Fibroblast of lung (primary cell): Measurements from ENCODE around the gene ZNF296. TPM values are rescaled to one million over a fixed set of nuclear protein-coding genes. Genes with fewer than 3 reads are reported as not detected.

Source experiments
- DNase-seq, 2 donors: peaks; one replicate each; pipeline versions ENCODE4 v3.0.0 to v3.0.0-alpha.2; 2010; ENCODE audit warnings: low read depth in 2 of 2
- H2AFZ ChIP-seq: 2 replicates; pipeline ENCODE4 v1.5.1; 2012; ENCODE audit warnings: low read length, control low read depth, inconsistent platforms
- H3K27ac ChIP-seq: 2 replicates; pipeline ENCODE4 v1.5.1; 2011; ENCODE audit warnings: low read length, control low read depth; ENCODE audit not compliant: insufficient read depth
- H3K27me3 ChIP-seq: 2 replicates; pipeline ENCODE4 v1.5.1; 2011; ENCODE audit warnings: mild to moderate bottlenecking, low read length; ENCODE audit not compliant: control insufficient read depth, insufficient read depth
- H3K36me3 ChIP-seq: 2 replicates; pipeline ENCODE4 v1.5.1; 2011; ENCODE audit warnings: low read length; ENCODE audit not compliant: control insufficient read depth, insufficient read depth
- H3K4me1 ChIP-seq: 2 replicates; pipeline ENCODE4 v1.5.1; 2011; ENCODE audit warnings: low read length; ENCODE audit not compliant: control insufficient read depth, insufficient read depth; ENCODE audit errors: extremely low read depth
- H3K4me2 ChIP-seq: 2 replicates; pipeline ENCODE4 v1.5.1; 2011; ENCODE audit warnings: low read length, control low read depth; ENCODE audit not compliant: insufficient read depth; ENCODE audit errors: extremely low read depth
- H3K4me3 ChIP-seq, 4 experiments: fragments of 200-600 bp in 1 of 4; sonication (generic) in 1 of 4; replicated peaks in 1 of 4; 2 replicates each; pipeline ENCODE4 v1.5.1; 2011 to 2016; ENCODE audit warnings: low read length in 4 of 4, low read depth in 3 of 4, mild to moderate bottlenecking in 3 of 4, control low read depth in 2 of 4, inconsistent platforms in 1 of 4, mixed read lengths in 1 of 4; ENCODE audit not compliant: insufficient read depth in 1 of 4; ENCODE audit errors: control extremely low read depth in 1 of 4
- H3K79me2 ChIP-seq: 2 replicates; pipeline ENCODE4 v1.5.1; 2012; ENCODE audit warnings: mild to moderate bottlenecking, low read length, inconsistent platforms; ENCODE audit not compliant: control insufficient read depth, insufficient read depth
- H3K9ac ChIP-seq: 2 replicates; pipeline ENCODE4 v1.5.1; 2011; ENCODE audit warnings: mild to moderate bottlenecking, low read length, control low read depth; ENCODE audit not compliant: insufficient read depth
- H3K9me3 ChIP-seq: 2 replicates; pipeline ENCODE4 v1.5.1; 2012; ENCODE audit warnings: low read depth, low read length; ENCODE audit not compliant: control insufficient read depth, insufficient read depth
- H4K20me1 ChIP-seq: 2 replicates; pipeline ENCODE4 v1.5.1; 2011; ENCODE audit warnings: low read length; ENCODE audit not compliant: control insufficient read depth, insufficient read depth; ENCODE audit errors: extremely low read depth
- CTCF ChIP-seq, 2 donors: IDR thresholded peaks in 1 of 2; conservative IDR thresholded peaks in 1 of 2; 1 replicate in 1 of 2; 2 replicates in 1 of 2; pipeline ENCODE4 v1.5.1; 2011 to 2012; ENCODE audit warnings: low read length in 2 of 2, control low read depth in 1 of 2, inconsistent platforms in 1 of 2, low read depth in 1 of 2, mild to moderate bottlenecking in 1 of 2
- EZH2 ChIP-seq: IDR thresholded peaks from 2 replicates; pipeline ENCODE4 v1.5.1; 2012; ENCODE audit warnings: low read length, control low read depth, mild to moderate bottlenecking; ENCODE audit errors: missing control alignments
- polyA plus RNA-seq, 2 donors: library from polyadenylated mRNA; depleted of rRNA in 1 of 2; stranded (reverse) in 1 of 2; unstranded in 1 of 2; fragments of >200 nt; gene quantifications; 2 replicates each; pipeline ENCODE4 v1.2.1, GENCODE V29; 2011 to 2012; ENCODE audit warnings: missing spikeins in 1 of 2
- total RNA-seq: library from RNA; depleted of rRNA; stranded (reverse); fragments of >200 nt; gene quantifications from 2 replicates; pipeline ENCODE4 v1.2.1, GENCODE V29; 2014

The ZNF296 gene
- total and polyA plus RNA-seq, 2 donors (not counting 1 experiment from before 2014, with no cell fraction given), result 0.03 TPM; not detected in 1

DNA sequence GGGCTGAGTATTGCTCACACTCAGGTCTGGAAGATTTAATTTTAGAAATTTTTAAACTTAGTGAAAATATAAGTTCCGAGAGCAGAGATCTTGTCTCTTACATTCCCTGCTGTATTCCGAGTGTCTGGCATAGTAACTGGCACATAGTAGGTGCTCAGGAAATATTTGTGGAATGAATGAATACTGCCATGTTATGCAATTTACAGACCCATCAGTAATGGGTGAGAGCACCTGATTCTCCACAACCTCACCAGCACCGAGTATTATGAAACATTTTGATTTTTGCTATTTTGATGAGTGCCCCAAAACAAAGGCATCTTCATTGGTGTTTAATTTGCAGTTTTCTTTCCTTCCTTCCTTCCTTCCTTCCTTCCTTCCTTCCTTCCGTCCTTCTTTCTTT lies 53.2 kb downstream of the ZNF296 start:
- Histone ChIP-seq H3K27me3 (no peaks in the 10 kb centered on the region), H3K9me3 (no peaks in the 10 kb centered on the region), H4K20me1 (no peaks in the 10 kb centered on the region), H2AFZ (no peak overlapping the region), H3K4me1 (no peaks in the 10 kb centered on the region), H3K9ac (no peak overlapping the region), H3K4me2 (no peak overlapping the region), H3K27ac (no peak overlapping the region), H3K4me3 (no peak overlapping the region), H3K79me2 (no peaks in the 10 kb centered on the region), H3K36me3 (no peaks in the 10 kb centered on the region)
- DNase-seq, result no peak
- no peak for TF ChIP-seq EZH2
- no peak for TF ChIP-seq CTCF (conservative IDR thresholded peaks at IDR 0.05 in 1 of 2, IDR thresholded peaks at IDR 0.05 in 1 of 2; ENCODE audit: low read depth in 1 of 2, low read length in 2 of 2)

- Histone ChIP-seq H4K20me1 (no peaks in the 10 kb centered on the region), H3K4me2 (no peak overlapping the region), H3K27ac (no peak overlapping the region), H3K4me3 (no peak overlapping the region), H3K36me3 (no peaks in the 10 kb centered on the region), H2AFZ (no peak overlapping the region), H3K79me2 (no peaks in the 10 kb centered on the region), H3K9ac (no peak overlapping the region), H3K9me3 (no peaks in the 10 kb centered on the region), H3K27me3 (no peaks in the 10 kb centered on the region), H3K4me1 (no peaks in the 10 kb centered on the region)
- no peak for DNase-seq
- TF ChIP-seq EZH2 (no peak), CTCF (conservative IDR thresholded peaks at IDR 0.05 in 1 of 2, IDR thresholded peaks at IDR 0.05 in 1 of 2; ENCODE audit: low read depth in 1 of 2, low read length in 2 of 2) (no peak)
These were observed 54.3 kb downstream of the ZNF296 start for GRCh38 chr19:45021971-45022370.

Other genes starting within 250 kb of the ZNF296 start
- gene NECTIN2, start 230.2 kb downstream of the ZNF296 start, total RNA-seq, result 50.3 and 70.7 TPM in 2 replicates
- gene NECTIN2, start 230.2 kb downstream of the ZNF296 start, polyA plus RNA-seq, result 59.4 and 77.4 TPM in 2 replicates
- gene TOMM40, start 185.2 kb downstream of the ZNF296 start, total RNA-seq, result 21.8 and 24.4 TPM in 2 replicates
- 32.1 and 57.7 TPM in 2 replicates for gene TOMM40, start 185.2 kb downstream of the ZNF296 start, polyA plus RNA-seq
- gene APOE, start 170.7 kb downstream of the ZNF296 start, total RNA-seq, result 35.0 and 339 TPM in 2 replicates
- gene APOE, start 170.7 kb downstream of the ZNF296 start, polyA plus RNA-seq, result 1.5 and 13.4 TPM in 2 replicates
- gene APOC1, start 161.9 kb downstream of the ZNF296 start, total RNA-seq, result 2.3 and 8.0 TPM in 2 replicates
- gene APOC1, start 161.9 kb downstream of the ZNF296 start, polyA plus RNA-seq, result 1.3 and 2.6 TPM in 2 replicates
- gene APOC4, start 134.2 kb downstream of the ZNF296 start, total RNA-seq, result not detected in 2 replicates
- gene APOC4, start 134.2 kb downstream of the ZNF296 start, polyA plus RNA-seq, result not detected in 2 replicates
- gene APOC2, start 130.4 kb downstream of the ZNF296 start, total RNA-seq, result not detected in 2 replicates
- not detected in 2 replicates for gene APOC2, start 130.4 kb downstream of the ZNF296 start, polyA plus RNA-seq
- gene CLPTM1, start 121.1 kb downstream of the ZNF296 start, total RNA-seq, result 34.7 and 46.7 TPM in 2 replicates
- 54.4 and 86.0 TPM in 2 replicates for gene CLPTM1, start 121.1 kb downstream of the ZNF296 start, polyA plus RNA-seq
- gene RELB, start 75.0 kb downstream of the ZNF296 start, total RNA-seq, result 9.2 and 11.7 TPM in 2 replicates
- gene RELB, start 75.0 kb downstream of the ZNF296 start, polyA plus RNA-seq, result 2.0 and 2.3 TPM in 2 replicates
- 12.1 and 15.7 TPM in 2 replicates for gene CLASRP, start 37.4 kb downstream of the ZNF296 start, total RNA-seq
- gene CLASRP, start 37.4 kb downstream of the ZNF296 start, polyA plus RNA-seq, result 12.1 and 17.9 TPM in 2 replicates
- gene GEMIN7, start 2.8 kb upstream of the ZNF296 start, total RNA-seq, result 12.3 and 15.7 TPM in 2 replicates
- 18.0 and 19.0 TPM in 2 replicates for gene GEMIN7, start 2.8 kb upstream of the ZNF296 start, polyA plus RNA-seq
- gene PPP1R37, start 16.7 kb upstream of the ZNF296 start, total RNA-seq, result 34.4 and 36.0 TPM in 2 replicates
- 11.3 and 12.3 TPM in 2 replicates for gene PPP1R37, start 16.7 kb upstream of the ZNF296 start, polyA plus RNA-seq
- 0.17 and 0.26 TPM in 2 replicates for gene NKPD1, start 84.5 kb upstream of the ZNF296 start, total RNA-seq
- 0.01 TPM in 1 of 2 replicates, not detected in the other for gene NKPD1, start 84.5 kb upstream of the ZNF296 start, polyA plus RNA-seq
- 15.9 and 20.0 TPM in 2 replicates for gene TRAPPC6A, start 101.8 kb upstream of the ZNF296 start, total RNA-seq
- gene TRAPPC6A, start 101.8 kb upstream of the ZNF296 start, polyA plus RNA-seq, result 4.5 and 9.3 TPM in 2 replicates
- gene BLOC1S3, start 102.3 kb upstream of the ZNF296 start, total RNA-seq, result 2.6 and 3.8 TPM in 2 replicates
- 5.2 and 5.6 TPM in 2 replicates for gene BLOC1S3, start 102.3 kb upstream of the ZNF296 start, polyA plus RNA-seq
- gene EXOC3L2, start 168.9 kb upstream of the ZNF296 start, total RNA-seq, result under 0.01 TPM in 1 of 2 replicates, not detected in the other
- gene EXOC3L2, start 168.9 kb upstream of the ZNF296 start, polyA plus RNA-seq, result not detected in 2 replicates
- gene MARK4, start 174.8 kb upstream of the ZNF296 start, total RNA-seq, result 7.4 and 8.9 TPM in 2 replicates
- gene MARK4, start 174.8 kb upstream of the ZNF296 start, polyA plus RNA-seq, result 14.1 and 19.5 TPM in 2 replicates
- gene CKM, start 246.4 kb upstream of the ZNF296 start, total RNA-seq, result not detected in 2 replicates
- gene CKM, start 246.4 kb upstream of the ZNF296 start, polyA plus RNA-seq, result 0.03 TPM in 1 of 2 replicates, not detected in the other